Measurements from ENCODE around the gene PARP1.

GRCh38 chr1:226311376-226311775, 96.5 kb downstream of the PARP1 start:
- TF ChIP-seq, protein P1, sequence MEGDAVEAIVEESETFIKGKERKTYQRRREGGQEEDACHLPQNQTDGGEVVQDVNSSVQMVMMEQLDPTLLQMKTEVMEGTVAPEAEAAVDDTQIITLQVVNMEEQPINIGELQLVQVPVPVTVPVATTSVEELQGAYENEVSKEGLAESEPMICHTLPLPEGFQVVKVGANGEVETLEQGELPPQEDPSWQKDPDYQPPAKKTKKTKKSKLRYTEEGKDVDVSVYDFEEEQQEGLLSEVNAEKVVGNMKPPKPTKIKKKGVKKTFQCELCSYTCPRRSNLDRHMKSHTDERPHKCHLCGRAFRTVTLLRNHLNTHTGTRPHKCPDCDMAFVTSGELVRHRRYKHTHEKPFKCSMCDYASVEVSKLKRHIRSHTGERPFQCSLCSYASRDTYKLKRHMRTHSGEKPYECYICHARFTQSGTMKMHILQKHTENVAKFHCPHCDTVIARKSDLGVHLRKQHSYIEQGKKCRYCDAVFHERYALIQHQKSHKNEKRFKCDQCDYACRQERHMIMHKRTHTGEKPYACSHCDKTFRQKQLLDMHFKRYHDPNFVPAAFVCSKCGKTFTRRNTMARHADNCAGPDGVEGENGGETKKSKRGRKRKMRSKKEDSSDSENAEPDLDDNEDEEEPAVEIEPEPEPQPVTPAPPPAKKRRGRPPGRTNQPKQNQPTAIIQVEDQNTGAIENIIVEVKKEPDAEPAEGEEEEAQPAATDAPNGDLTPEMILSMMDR (IDR thresholded peaks at IDR 0.05), result no peak
- no peak for TF ChIP-seq SIN3A (IDR thresholded peaks at IDR 0.05; ENCODE audit: borderline replicate concordance, insufficient read depth, low read depth, low read length)
- TF ChIP-seq POLR2AphosphoS5 (IDR thresholded peaks at IDR 0.05; ENCODE audit: low read depth, low read length), result no peak
